Measurements from ENCODE around the gene MYPN.
"Not testable (repeated sequence)": the region's sequence is repeated elsewhere in the genome, so short reads cannot be mapped to it uniquely, and the experiment has no call there.

Gene MYPN

DNA sequence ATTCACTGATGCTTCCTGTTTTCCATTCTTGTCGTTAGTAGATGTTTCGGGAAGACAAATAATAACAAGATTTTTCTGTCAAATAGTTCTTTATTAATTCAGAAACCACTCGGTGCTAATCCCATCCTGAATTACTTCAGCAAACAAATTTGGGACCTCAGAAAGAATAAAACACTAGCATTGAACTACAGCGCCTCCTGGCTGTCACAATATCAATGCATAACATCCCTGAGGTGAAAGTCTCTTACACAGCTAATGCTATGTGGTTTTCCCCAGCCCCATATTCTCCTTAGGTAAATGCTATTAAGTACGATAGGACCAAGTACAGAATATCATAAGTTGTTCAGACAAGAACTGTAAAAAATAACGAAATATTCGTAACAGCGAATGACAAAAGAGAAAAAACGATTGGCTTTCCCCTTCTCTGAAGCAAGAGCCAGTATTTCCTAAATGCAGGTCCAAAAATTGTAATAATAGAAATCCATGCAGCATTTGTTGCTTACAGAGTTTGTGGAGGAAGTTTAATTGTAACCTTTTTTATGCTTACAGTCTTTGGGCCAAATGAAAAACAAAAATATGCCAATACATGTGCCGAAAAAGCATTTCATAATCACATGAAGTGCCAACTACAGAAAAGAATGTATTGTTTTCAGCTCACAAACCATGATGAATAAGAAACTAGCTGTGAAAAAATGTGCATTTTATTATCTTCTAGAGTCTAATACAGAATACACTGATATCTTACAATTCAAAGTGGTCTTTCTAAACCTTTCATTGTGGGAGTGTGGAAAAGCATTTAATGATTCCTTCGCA, 47.3 kb downstream of the MYPN start:
- no peak overlapping the region for H3K27ac ChIP-seq
- TF ChIP-seq ZFX (IDR thresholded peaks at IDR 0.05; ENCODE audit: borderline replicate concordance) (no peak), CTCF (IDR thresholded peaks at IDR 0.05) (peak; percentile 93)

DNA sequence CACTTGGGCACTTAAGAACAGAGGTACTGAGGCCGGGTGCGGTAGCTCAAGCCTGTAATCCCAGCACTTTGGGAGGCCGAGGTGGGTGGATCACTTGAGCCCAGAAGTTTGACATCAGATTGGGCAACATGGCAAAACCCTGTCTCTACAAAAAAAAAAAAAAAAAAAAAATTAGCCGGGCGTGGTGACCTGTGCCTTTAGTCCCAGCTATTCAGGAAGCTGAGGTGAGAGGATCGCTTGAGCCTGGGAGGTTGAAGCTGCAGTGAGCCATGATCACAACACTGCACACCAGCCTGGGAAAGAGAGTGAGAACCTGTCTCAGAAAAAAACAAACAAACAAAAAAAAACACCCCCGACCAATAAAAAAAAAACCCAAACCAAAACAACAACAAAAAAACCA, 48.2 kb downstream of the MYPN start:
- not testable (repeated sequence) for H3K27ac ChIP-seq

DNA sequence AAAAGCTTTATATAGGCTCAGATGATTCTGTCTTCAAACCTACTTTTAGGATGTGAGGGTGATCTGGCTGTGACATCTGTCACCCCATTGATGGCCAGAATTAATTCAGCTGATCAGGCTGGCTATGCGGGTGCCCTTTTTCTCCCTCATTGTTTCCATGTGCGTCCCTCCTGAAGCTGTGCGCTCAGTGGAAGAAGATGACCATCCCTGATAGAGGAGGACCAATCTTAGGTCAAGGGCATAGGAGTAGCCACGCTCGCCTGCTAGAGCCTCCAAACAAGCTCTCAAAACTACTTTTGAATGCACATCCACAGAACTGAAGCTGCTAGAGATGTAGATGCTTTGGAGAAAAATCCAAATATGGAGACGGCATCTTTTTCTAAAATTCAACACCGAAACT, 48.7 kb downstream of the MYPN start:
- no peak overlapping the region for H3K27ac ChIP-seq
- TF ChIP-seq ZFX (IDR thresholded peaks at IDR 0.05; ENCODE audit: borderline replicate concordance) (no peak), CTCF (IDR thresholded peaks at IDR 0.05) (no peak)

GRCh38 chr10:68163735-68164134, 54.4 kb downstream of the MYPN start:
- no peak for TF ChIP-seq ZFX (IDR thresholded peaks at IDR 0.05; ENCODE audit: borderline replicate concordance)
- no peak for TF ChIP-seq CTCF (IDR thresholded peaks at IDR 0.05)

DNA sequence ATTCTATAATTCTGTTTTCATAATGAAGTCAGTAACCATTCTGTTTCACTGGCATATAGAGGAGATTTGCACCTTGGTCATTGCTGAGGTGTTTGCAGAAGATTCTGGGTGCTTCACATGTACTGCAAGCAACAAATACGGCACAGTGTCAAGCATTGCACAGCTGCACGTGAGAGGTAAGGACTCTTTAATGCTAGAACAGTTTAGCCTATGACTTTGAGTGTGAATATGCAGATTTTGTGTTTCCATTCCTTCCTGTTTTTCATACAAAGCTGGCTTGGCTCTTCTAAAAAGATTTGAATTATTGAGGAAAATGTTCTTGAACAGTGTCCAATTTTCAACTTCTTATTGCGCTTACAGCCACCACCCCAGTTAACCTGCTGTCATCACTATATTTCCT, 56.4 kb downstream of the MYPN start:
- no peak for TF ChIP-seq CTCF (IDR thresholded peaks at IDR 0.05)
- no peak for TF ChIP-seq ZFX (IDR thresholded peaks at IDR 0.05; ENCODE audit: borderline replicate concordance)

More at GRCh38 chr10:68163735-68164134, 54.4 kb downstream of the MYPN start:
- H3K27ac ChIP-seq = no peak overlapping the region

DNA sequence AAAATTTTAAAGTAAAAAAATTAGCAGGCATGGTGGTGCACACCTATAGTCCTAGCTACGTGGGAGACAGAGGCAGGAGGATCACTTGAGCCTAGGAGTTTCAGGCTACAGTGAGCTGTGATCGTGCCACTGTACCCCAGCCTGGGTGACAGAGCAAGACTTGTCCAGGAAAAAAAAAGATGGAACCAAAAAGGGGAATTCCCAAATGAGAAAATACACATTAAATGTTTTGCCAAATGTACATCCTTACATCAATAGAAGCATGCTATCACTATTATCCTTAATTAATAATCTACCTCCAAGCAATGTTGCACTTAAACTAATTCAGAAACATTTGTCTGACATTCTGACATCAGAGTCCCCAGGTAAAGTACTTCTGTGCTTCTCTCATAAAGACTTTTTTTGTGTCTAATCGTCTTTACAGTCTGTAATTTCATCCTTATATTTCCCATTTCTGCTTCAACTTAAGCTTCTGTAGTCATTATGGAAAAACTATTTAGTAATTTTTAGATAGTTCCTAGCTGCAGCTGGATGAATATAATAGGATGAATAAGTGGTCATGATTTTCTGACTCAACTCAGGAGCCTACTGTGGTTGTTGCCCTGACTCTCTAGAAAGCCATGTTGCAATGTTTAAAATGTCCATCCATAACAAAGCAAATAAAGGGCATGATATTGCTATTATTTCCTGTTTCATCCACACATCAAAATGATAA, 57.7 kb downstream of the MYPN start:
- TF ChIP-seq ZFX (IDR thresholded peaks at IDR 0.05; ENCODE audit: borderline replicate concordance) (no peak), CTCF (IDR thresholded peaks at IDR 0.05) (no peak)
- no peak overlapping the region for H3K27ac ChIP-seq

More for the DNA sequence above, 56.4 kb downstream of the MYPN start:
- no peak overlapping the region for H3K27ac ChIP-seq

DNA sequence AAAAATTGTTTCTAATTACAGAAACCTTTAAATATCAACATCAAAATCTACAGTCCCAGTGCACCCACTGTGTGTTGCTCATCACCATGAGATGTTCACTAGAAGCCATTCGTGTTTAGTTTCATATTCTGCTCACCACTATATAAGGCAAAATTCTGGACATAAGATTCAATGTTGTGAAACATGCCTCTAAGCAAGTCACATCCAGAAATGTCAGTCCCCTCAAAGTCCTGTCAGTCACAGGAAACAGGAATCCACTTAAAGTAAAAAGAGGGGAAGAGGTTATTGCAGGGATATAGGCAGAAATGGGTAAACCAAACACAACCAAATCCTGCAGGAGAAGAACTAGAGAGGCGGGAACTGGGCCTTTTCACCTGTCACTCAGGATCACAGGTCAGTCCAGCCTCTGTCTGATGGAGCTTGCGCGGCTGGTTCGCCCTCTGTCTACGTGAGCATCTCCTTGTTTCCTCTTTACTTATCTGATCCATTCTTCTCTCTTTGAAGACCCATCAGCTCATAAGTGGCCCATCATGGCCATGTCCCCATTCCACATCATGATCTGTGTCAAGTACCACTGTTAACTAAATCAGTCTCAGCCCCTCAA, 58.4 kb downstream of the MYPN start:
- H3K27ac ChIP-seq = no peak overlapping the region
- TF ChIP-seq ZFX (IDR thresholded peaks at IDR 0.05; ENCODE audit: borderline replicate concordance) (no peak), CTCF (IDR thresholded peaks at IDR 0.05) (no peak)

All from 22Rv1 (cell line).